Left renal cortex interstitium (tissue), 4 donors: ENCODE data around the gene JOSD2. TPM values are rescaled to one million over a fixed set of nuclear protein-coding genes. Genes with fewer than 3 reads are reported as not detected.
"Not testable (repeated sequence)": the region's sequence is repeated elsewhere in the genome, so short reads cannot be mapped to it uniquely, and the experiment has no call there.

ENCODE experiments used
- DNase-seq, 4 donors: peaks; one replicate each; pipeline ENCODE4 v3.0.0-alpha.2; 2013; ENCODE audit warnings: low read depth in 4 of 4, low spot score in 2 of 4, missing footprints in 1 of 4
- polyA plus RNA-seq, 4 donors: library from polyadenylated mRNA; unstranded; fragments of 120-200 nt; gene quantifications; one replicate each; pipeline ENCODE4 v1.2.1, GENCODE V29; 2013; ENCODE audit not compliant: insufficient read length in 4 of 4

JOSD2 gene
- polyA plus RNA-seq, 4 donors: 8.9 to 20.2 (median 15.2) TPM

DNA sequence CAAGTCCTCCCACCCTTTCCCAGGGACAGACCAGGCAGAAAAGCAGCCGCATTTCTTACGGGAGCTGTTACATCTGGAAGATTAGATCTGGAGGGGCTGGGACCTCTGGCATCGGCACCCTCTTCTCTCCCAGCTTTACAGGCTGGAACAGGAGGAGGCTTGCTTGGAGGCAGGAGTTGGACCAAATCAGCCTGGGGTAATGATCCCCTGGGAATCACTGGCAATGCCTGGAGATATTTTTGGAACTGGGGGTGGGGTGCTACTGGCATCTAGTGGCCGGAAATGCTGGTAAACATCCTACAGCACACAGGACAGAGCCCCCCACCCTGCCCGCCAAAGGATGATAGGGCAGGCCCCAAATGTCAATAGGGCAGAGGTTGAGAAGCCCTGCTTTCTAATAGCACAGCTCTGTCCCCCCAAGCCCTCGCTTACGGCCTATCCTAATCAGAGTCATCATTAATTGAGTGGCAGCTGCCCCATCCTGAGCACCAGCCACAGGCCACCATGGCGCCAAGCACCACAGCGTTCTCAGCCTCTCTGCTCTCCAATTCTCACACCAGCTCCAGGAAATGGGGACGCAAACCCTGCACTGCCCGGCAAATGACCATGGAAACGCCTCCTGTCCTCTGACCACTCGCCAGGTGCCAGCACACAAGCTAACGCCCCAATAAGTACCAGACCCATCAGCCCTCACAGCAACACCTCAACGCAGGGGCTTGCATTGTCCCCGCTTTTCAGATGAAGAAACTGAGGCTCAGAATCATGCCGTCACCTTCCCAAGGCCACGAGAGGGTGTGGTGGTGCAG lies 36.6 kb upstream of the JOSD2 start:
- DNase-seq: no peak

DNA sequence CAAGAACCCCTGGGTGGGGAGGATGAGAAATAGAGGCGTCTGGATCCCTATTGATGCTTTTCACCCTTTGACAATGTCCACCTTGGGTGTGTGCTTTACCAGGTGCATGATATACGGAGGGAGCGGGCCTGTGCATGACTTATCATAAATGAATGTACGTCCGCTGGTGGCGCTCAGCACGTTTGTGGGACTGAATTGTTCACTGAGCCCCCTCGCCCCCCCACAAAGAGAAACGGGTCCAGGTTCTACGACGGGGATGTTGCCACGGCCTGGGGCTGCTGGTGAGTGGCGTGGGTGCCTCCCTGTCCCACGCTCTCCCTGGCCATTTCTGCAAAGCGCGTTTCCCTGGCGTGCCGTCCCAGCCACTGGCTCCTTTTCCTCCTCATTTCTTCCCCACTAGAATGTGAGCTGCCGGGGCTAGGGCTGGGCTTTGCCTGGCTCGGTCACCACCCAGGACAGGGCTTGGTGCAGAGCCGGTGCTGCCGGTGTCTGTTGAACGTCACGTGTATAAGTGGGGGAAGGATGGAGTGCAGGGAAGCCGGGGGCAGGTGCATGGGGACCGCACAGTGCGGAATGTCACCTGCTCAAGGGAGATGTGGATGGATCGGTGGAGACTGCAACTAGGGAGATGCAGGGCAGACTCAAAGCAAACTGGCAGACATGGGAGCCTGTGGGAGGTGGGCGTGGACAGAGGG lies 35.7 kb upstream of the JOSD2 start:
- DNase-seq: no peak

DNA sequence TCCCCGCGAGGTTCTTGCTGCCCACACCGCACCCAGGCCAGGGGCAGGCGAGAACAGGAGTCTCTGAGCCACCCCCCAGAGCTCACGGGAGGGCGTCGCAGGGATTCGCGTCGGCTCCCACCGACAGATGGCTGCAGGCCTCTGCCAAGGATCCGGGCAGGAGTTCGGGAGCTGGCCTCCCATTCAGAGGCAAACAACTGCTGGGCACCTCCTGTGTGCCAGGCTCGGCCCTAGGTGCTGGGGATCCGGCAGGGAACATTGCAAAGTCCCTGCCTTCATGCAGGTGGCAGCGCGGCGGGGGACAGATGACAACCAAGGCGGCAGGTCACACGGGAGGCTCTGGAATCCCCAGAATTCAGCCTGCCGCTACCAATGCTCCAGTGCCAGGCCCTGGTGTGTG lies 32.0 kb upstream of the JOSD2 start:
- no peak for DNase-seq

DNA sequence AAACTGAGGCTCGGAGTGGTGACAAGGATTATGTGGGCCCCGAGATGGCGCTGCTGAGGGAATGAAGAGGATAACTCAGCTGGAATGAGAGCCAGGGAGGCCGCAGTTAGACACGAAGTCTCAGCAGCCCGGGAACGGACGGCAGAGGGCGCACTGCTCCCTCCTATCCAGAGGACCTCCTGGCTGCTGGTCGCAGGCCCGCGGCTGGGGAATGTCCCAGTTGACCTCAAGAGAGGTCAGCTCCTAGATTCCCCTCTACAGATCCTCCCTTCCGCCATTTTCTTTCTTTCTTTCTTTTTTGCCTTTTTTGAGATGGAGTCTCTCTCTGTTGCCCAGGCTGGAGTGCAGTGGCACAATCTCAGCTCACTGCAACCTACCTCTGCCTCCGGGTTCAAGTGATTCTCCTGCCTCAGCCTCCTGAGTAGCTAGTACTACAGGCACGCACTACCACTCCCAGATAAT lies 26.8 kb upstream of the JOSD2 start:
- peak in 2 of 4 donors; percentile 28 to 40 for DNase-seq

DNA sequence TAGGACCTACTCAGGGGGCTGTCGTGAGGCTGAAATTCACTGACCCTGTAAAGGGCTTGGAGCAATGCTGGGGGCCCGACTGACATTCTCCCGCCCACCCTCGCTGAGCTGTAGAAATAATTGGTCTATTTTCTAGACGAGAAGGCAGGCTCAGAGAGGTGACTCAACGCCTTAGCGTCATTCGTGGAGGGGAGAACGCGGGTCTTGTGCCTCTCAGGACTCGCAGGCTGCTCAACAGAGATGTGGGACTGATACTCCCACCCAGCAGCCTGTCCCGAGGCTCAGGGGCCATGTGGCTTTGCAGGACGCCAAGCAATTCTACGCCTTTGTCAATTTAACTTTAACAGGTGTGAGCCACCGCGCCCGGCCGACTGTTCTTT lies 26.3 kb upstream of the JOSD2 start:
- DNase-seq: no peak

DNA sequence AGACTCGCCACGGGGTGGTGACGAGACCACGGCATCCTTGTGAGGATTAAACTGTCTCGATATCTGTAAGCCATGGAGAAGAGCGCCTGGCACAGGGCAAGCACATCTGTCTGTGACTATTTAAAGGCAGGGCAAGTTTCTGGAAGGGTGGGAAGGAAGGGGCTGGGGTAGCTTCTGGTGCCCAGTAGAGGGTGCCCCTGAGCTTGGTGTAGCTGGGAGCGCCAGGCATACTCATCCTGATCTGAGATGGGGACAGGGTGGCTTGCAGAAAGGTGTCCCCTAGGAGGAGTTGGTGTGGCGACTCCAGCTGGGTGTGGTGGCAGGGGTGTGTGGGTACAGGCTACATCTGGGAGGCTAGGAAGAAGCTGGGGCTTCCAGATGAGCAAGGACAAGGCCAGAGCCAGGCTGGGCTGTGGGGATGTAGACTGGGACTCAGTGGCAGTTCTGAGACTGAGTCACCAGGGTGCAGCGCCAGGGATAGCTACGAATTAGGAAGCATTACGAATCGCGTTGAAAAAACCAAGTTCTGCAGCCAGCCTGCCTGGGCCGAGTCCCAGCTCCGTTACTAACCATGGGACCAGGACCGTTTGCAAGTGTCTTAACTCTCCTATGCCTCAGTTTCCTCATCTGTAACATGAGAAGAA lies 25.8 kb upstream of the JOSD2 start:
- DNase-seq: no peak

DNA sequence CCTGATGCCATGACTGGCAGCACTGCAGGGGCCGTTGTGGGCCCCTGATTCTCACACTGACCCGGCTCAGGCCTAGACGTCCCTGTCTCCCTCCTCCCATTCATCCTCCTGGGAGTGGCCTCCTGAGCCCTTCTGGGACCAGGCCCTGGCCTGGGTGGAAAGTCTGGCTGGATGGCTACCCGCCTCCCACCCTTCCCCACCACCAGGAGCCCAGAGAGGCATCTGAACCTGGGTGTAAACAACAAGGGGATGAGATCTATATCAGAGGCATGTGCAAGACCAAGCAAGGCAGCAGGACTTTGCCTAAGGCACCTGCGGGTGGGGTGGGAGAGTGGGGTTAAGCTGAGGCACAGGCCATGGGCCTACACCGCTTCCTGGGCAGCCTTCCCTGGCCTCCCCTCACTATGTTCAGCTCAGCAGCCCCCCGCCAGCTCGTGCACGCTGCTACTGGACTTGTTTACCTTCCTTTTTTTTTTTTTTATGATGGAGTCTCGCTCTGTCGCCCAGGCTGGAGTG lies 24.7 kb upstream of the JOSD2 start:
- no peak for DNase-seq

DNA sequence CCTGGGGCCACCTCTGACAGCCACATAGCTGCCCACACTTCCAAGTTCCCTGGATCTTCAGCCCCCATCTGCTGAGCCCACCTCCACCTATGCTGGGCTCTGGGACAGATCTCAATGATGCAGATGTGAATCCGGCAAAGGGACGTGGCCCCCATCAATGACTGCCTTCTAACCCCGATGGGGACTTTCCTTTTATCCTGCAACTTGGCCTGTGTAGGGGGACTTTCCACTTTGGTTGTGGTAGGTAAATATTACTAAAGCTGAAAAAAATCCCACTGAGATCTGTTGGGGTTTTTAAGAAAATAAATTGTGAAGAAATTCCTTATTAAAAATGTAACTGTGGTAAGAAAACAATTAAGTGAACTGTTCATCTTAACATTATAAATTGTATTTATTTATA lies 23.5 kb upstream of the JOSD2 start:
- no peak for DNase-seq

DNA sequence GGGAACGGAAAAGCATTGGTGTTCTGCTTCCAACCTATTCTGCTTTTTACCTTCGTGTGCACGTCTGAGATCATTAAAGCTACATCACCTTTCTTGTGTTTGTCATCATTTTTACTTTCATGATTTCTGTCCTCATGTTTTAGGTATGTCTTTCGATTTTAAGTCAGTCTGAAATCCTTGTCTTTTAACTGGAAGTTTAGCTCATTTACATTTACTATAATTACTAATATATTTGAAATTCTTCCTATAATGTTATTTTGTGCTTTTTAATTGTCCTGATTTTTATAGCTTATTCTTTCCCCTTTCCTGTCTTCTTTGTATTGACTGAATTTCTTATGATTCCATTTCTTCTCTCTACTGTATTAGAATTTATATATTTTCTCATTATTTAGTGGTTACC lies 22.0 kb upstream of the JOSD2 start:
- DNase-seq: no peak

DNA sequence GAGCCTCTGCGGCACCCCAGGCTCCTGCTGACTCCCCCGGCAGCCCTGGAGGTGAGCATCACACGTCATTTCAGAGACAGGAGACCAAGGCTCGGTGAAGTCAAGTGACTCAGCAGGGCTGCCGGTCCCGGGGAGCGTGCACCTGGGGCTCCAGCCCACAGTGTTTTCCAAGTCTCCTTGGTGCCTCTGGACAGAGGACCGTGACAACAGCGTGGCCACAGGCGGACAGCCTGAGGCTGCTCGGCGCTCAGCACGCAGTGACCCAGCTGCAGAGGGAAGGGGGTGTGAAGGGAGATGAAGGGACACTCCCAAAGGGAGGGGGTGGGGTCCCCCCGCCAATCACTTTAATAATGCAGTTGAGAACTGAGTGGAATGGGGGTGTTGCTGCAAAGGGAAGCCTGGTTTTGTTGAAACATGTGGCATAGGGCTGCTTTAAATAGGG lies 20.2 kb upstream of the JOSD2 start:
- no peak for DNase-seq

DNA sequence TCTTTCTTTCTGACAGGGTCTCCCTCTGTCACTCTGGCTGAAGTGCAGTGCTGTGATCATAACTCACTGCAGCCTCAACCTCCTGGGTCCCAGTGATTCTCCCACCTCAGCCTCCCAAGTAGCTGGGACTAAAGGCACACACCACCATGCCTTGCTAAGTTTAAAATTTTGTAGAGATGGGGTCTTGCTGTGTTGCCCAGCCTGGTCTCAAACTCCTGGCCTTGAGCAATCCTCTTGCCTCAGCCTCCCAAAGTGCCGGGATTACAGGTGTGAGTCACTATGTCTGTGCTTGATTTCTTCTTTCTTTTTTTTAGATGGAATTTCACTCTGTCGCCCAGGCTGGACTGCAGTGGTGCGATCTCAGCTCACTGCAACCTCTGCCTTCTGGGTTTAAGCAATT lies 17.1 kb upstream of the JOSD2 start:
- not testable (repeated sequence) for DNase-seq

DNA sequence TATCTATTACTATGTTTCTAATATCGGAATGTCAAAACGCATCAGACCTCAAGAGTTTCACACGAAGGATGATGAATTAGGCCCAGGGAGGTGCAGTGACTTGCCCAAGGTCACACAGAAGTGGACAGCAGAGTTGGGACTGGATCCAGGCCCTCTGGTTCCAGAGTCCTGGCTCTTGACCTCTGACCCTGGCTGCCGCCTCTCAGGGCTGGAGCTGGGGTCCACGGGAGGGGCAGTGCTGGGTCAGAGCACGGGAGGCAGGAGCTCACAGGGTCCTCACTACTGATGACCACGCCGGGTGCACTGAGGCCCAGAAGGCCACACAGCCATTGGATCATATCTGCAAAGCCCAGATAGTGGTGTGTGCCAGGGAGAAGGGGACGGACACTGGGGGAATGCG lies 11.9 kb upstream of the JOSD2 start:
- DNase-seq: no peak

DNA sequence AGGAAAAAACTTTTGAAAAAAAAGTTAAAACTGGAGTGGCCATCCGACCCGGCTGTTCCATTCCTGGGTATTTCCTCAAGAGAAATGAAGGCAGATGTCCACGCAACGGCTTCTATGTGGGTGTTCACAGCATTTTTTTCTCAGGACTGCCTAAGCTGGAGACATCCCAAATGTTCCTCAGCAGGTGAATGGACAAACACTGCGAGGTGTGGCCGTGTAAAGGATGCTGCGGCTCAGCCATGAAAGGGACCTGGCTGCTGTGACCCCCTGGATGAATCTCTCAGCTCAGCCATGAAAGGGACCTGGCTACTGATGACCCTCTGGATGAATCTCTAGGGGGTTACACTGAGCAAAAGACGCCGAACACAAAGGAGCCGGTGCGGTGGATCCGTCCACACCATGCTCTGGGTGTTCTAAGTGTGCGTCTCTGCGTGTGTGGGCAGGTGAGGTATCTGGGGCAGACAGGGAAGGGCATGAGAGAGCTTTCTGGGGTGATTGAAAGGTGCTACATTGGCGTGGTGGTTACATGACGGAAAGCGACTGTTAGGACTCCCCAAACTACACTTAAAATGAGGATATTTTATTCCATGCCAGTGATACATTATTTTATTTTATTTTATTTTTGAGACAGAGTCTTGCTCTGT lies 10.0 kb upstream of the JOSD2 start:
- no peak for DNase-seq

DNA sequence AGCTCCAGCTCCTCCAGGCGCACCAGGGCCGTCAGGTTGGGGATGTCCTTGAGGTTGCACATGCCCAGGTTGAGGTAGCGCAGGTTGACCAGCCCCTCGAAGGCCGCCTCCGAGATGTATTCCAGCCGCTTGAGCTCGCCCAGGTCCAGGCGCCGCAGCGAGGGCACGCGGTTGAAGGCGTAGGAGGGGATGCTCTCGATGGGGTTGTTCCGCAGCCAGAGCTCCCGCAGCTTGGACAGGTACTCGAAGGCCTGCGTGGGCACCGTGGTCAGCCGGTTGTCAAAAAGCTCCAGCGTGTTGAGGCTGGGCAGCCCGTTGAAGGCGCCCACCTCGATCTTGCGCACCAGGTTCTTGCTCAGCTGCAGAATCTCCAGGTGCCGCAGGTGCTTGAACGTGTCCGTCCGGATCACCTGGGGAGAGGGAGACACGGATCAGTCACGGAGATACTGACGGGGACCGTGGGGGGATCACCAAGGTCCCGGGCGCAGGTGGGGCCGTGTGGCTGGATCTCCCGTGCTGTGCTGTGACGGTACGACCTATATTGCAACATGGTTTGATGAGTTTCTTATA lies 8.1 kb upstream of the JOSD2 start:
- no peak for DNase-seq

DNA sequence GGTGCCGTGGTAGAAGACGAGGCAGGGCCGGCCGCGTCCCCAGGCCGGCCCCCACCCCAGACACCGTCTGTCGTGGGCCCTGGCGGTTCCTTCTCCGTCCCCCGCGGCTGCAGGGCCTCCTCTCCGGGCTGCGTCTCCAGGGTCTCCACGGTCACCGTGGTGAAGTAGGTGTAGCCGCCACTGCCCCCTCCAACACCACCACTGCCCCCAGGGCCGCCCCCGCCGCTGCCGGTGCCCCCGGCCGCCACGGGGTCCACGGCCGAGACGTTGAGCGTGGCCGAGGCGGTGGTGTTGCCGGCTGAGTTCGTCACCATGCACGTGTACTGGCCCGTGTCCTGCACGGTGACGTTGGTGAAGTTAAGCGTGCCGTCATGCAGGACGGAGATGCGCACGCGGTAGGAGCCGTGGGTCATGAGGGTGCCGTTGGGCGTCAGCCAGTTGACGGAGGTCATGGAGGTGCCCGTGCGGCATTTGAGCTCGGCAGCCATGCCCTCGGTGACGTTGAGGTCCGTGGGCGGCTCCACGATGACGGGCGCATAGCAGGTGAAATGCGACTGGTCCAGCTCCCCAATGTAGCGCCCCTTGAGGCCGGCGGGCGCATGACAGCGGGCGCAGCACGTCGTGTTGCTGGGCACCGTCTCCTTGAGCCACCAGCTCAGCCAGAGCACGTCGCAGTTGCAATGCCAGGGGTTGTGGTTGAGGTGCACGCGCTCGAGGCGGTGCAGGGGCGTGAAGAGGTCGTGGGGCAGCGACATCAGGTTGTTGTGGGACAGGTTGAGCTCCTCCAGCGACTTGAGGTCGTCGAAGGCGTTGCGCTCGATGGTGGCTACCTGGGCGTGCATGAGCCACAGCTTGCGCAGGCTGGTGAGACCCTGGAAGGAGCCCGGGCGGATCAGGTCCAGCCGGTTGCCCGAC lies 7.4 kb upstream of the JOSD2 start:
- DNase-seq: no peak

DNA sequence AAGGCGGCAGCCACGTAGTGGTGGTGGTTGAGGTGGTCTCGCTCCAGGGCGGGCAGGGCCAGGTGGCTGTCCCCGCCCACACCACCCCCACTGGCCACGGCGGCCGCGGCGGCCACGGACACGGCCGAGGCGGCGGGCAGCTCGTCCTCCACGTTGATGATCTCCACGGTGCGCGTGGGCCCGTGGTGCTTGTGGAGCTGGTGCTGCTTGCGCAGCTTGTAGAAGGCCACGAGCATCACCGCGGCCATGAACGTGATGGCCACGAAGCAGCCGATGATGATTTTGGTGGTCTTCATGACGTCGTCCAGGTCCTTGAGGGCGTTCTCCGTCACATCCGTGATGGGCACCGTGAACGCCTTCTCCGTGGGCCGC lies 6.7 kb upstream of the JOSD2 start:
- no peak for DNase-seq

DNA sequence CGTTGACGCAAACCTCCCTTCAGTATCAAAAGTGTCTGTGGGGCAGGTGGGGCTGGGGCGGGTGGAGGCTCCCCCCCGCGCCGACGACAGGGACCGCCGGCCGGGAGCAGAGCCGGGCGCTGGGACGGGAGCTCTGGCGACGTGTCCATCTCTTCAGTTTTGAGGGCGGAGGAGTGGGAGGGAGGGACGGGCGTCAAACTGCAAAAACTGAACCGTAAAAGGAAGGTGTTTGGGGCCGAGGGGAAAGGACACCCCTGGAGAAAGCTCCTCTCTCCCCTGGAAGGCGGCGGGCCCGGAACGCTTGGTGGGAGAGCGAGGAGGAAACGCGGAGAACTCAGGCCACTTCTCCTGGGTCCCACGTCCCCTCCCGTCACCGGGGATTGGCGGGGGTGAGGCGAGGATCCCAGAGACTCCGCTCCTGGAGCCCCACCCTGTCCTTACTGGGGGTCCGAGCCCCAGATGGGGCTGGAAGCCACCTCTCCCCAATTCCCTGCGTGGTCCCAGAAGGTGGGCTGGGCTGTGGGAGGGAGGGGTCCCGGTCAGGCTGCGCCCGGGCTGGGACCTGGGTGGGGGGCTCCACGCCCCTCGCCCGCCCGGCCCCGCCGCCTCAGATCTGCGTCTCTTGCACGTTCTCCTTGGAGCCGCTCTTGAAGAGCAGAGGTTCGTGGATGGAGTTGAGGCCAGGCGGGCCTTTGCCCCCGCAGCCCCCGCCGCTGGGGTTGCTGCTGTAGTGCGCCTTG lies 6.1 kb upstream of the JOSD2 start:
- DNase-seq: no peak

DNA sequence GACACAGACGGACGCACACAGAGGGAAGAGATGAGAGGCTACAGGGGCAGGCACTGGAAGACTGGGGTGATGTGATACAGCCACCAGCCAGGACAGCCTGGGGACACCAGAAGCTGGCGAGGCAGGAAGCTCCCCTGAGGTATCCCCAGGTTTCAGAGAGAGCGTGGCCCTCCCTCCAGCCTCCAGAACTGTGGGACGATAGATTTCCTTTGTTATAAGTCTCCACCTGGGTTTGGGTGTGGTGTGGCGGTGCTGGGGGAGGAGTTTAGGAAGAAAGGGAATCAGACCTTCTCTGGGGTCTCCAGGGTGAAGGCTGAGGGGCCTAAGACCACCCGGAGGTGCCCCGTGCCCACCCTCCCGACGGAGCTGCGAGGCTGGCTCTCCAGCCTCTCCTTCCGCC lies 5.5 kb upstream of the JOSD2 start:
- DNase-seq: no peak

DNA sequence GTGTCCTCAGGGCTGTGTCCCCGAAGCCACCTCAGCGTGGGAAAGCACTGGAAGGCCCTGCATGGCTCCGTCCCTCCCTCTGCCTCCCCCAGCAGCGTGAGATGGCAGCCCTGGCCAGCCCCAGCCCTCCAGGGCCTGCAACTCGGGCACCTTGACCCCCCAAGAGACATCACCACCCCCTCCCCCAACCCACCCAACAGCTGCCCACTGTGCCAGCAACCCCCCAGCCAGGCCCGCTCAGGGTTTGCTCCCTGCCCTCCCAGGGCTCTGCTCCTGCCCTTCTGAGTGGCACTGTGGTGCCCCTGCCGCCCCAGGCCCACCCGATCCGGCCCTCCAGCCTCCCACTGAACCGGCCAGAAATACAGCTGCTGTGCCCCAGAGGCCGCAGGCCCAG lies 4.2 kb upstream of the JOSD2 start:
- DNase-seq: no peak
